ENCODE results near the gene MSH5.
A peak's percentile ranks its signal among the peaks of the same experiment; 100 is the strongest.

The MSH5 gene

GRCh38 chr6:31734821-31735406 lies 4.9 kb upstream of the MSH5 start:
- H3K9me2 ChIP-seq (ENCODE audit: low read depth, low read length), result no peaks in the 10 kb centered on the region
- peaks cover 36% of the 10 kb centered on the region for H3K36me3 ChIP-seq (ENCODE audit: insufficient read depth, low read length)
- H3K27ac ChIP-seq (ENCODE audit: low read depth, low read length, poor library complexity, severe bottlenecking), result peak overlapping the region; percentile 94
- peak overlapping the region; percentile 87 for H3K9ac ChIP-seq (ENCODE audit: low read length)
- peak overlapping the region; percentile 82 for H3K4me3 ChIP-seq (ENCODE audit: low read depth, low read length, poor library complexity, severe bottlenecking)
- peak overlapping the region; percentile 79 for H3K4me2 ChIP-seq (ENCODE audit: low read length)
- H3K4me1 ChIP-seq (ENCODE audit: insufficient read depth, low read length, severe bottlenecking), result peaks cover 46% of the 10 kb centered on the region
- H3F3A ChIP-seq (ENCODE audit: insufficient read depth, low read length), result peaks cover 12% of the 10 kb centered on the region; the same call in 1 of the 2 replicates
- no peaks in the 10 kb centered on the region for H4K20me1 ChIP-seq (ENCODE audit: insufficient read depth, low read length)
- TF ChIP-seq EZH2 (IDR thresholded peaks at IDR 0.05; ENCODE audit: borderline replicate concordance, low read length) (no peak), CTCF (IDR thresholded peaks at IDR 0.05; ENCODE audit: low read length) (no peak)
- H3K9me3 ChIP-seq (ENCODE audit: low read length), result no peaks in the 10 kb centered on the region
- H3K79me2 ChIP-seq (ENCODE audit: insufficient read depth, low read length), result peaks cover 10% of the 10 kb centered on the region; the same call in 1 of the 2 replicates
- no peaks in the 10 kb centered on the region for H3K27me3 ChIP-seq (ENCODE audit: insufficient read depth, low read length)
- no peak overlapping the region for H2AFZ ChIP-seq (ENCODE audit: low read length)

GRCh38 chr6:31736021-31736767 lies 3.6 kb upstream of the MSH5 start, which contains the start of gene CLIC1:
Gene CLIC1, minus strand, starts transcription at chr6:31736530. Its CDS starts 230 bp downstream, at chr6:31736300.
- H3K4me1 ChIP-seq (ENCODE audit: insufficient read depth, low read length, severe bottlenecking), result peaks cover 52% of the 10 kb centered on the region
- peak within 1 kb of the TSS; percentile 82 for H3K4me3 ChIP-seq (ENCODE audit: low read depth, low read length, poor library complexity, severe bottlenecking)
- no peak for TF ChIP-seq CTCF (IDR thresholded peaks at IDR 0.05; ENCODE audit: low read length)
- TF ChIP-seq EZH2 (IDR thresholded peaks at IDR 0.05; ENCODE audit: borderline replicate concordance, low read length), result no peak
- no peak within 1 kb of the TSS for H2AFZ ChIP-seq (ENCODE audit: low read length)
- H3F3A ChIP-seq (ENCODE audit: insufficient read depth, low read length), result 0 out of 2 replicates have a peak, but pooled peaks cover 3% of the 10 kb centered on the region
- H3K4me2 ChIP-seq (ENCODE audit: low read length), result peak within 1 kb of the TSS; percentile 79
- H3K36me3 ChIP-seq (ENCODE audit: insufficient read depth, low read length), result peaks cover 31% of the 10 kb centered on the region
- peaks cover 10% of the 10 kb centered on the region; the same call in 1 of the 2 replicates for H3K79me2 ChIP-seq (ENCODE audit: insufficient read depth, low read length)
- peak within 1 kb of the TSS; percentile 94 for H3K27ac ChIP-seq (ENCODE audit: low read depth, low read length, poor library complexity, severe bottlenecking)
- H3K27me3 ChIP-seq (ENCODE audit: insufficient read depth, low read length), result no peaks in the 10 kb centered on the region
- no peaks in the 10 kb centered on the region for H3K9me2 ChIP-seq (ENCODE audit: low read depth, low read length)
- no peaks in the 10 kb centered on the region for H4K20me1 ChIP-seq (ENCODE audit: insufficient read depth, low read length)
- peak within 1 kb of the TSS; percentile 87 for H3K9ac ChIP-seq (ENCODE audit: low read length)
- no peaks in the 10 kb centered on the region for H3K9me3 ChIP-seq (ENCODE audit: low read length)

- TF ChIP-seq EZH2 (IDR thresholded peaks at IDR 0.05; ENCODE audit: borderline replicate concordance, low read length), result no peak
- no peak for TF ChIP-seq CTCF (IDR thresholded peaks at IDR 0.05; ENCODE audit: low read length)
- peaks cover 10% of the 10 kb centered on the region; the same call in 1 of the 2 replicates for H3K79me2 ChIP-seq (ENCODE audit: insufficient read depth, low read length)
- H3F3A ChIP-seq (ENCODE audit: insufficient read depth, low read length), result 0 out of 2 replicates have a peak, but pooled peaks cover 3% of the 10 kb centered on the region
- H3K9ac ChIP-seq (ENCODE audit: low read length), result peak overlapping the region; percentile 87
- no peak overlapping the region for H2AFZ ChIP-seq (ENCODE audit: low read length)
- H3K4me1 ChIP-seq (ENCODE audit: insufficient read depth, low read length, severe bottlenecking), result peaks cover 55% of the 10 kb centered on the region
- H3K9me2 ChIP-seq (ENCODE audit: low read depth, low read length), result no peaks in the 10 kb centered on the region
- peak overlapping the region; percentile 82 for H3K4me3 ChIP-seq (ENCODE audit: low read depth, low read length, poor library complexity, severe bottlenecking)
- peaks cover 31% of the 10 kb centered on the region for H3K36me3 ChIP-seq (ENCODE audit: insufficient read depth, low read length)
- H4K20me1 ChIP-seq (ENCODE audit: insufficient read depth, low read length), result no peaks in the 10 kb centered on the region
- no peaks in the 10 kb centered on the region for H3K27me3 ChIP-seq (ENCODE audit: insufficient read depth, low read length)
- peak overlapping the region; percentile 79 for H3K4me2 ChIP-seq (ENCODE audit: low read length)
- H3K9me3 ChIP-seq (ENCODE audit: low read length), result no peaks in the 10 kb centered on the region
- peak overlapping the region; percentile 94 for H3K27ac ChIP-seq (ENCODE audit: low read depth, low read length, poor library complexity, severe bottlenecking)
Measured at GRCh38 chr6:31736768-31737314, 3.0 kb upstream of the MSH5 start.

Measured in OCI-LY1 (cell line).